IMR-90 (cell line): ENCODE results near the gene PUDP. TPM values are rescaled to one million over a fixed set of nuclear protein-coding genes. Genes with fewer than 3 reads are reported as not detected.

Experiments
- ATAC-seq: fragments of 200-7000 bp; cut with Tn5 transposase; 2 replicates; pipeline ENCODE4 v1.9.1; 2020; ENCODE audit warnings: low read depth, mild to moderate bottlenecking, moderate library complexity
- BruUV-seq: library from RNA; stranded (reverse); fragments of 400-500 nt; replicated peaks from 2 replicates; lab custom pipeline; 2021; lab: Mats Ljungman, UMichigan
- CTCF ChIA-PET: fragments of 300-600 bp; formaldehyde crosslinking; extraction: SDS; loops from one replicate; lab custom pipeline; 2021; ENCODE audit warnings: antibody characterized with exemption; lab: Yijun Ruan, JAX
- POLR2A ChIA-PET: fragments of 300-600 bp; sonication (Branson Sonifier 250); formaldehyde crosslinking; loops from one replicate; lab custom pipeline; 2022; ENCODE audit warnings: antibody characterized with exemption; ENCODE audit not compliant: unreplicated experiment; lab: Charles Lee
- DNase-seq: peaks from one replicate; pipeline ENCODE4 v3.0.0; 2013
- H2AFZ ChIP-seq: replicated peaks from 2 replicates; pipeline ENCODE3; 2013; ENCODE audit warnings: low read length, mild to moderate bottlenecking; ENCODE audit not compliant: poor library complexity
- H2AK5ac ChIP-seq: 2 replicates; pipeline ENCODE4 v1.6.1; 2013; ENCODE audit warnings: low read depth, low read length, inconsistent platforms
- H2AK9ac ChIP-seq: replicated peaks from 2 replicates; pipeline ENCODE3; 2013; ENCODE audit warnings: mild to moderate bottlenecking, low read depth, low read length, moderate library complexity; ENCODE audit not compliant: poor library complexity
- H2BK120ac ChIP-seq: 2 replicates; pipeline ENCODE4 v1.6.1; 2013; ENCODE audit warnings: low read depth, low read length, inconsistent platforms
- H2BK15ac ChIP-seq: 3 replicates; pipeline ENCODE4 v1.6.1; 2013; ENCODE audit warnings: low read depth, low read length, inconsistent platforms
- H2BK20ac ChIP-seq: 2 replicates; pipeline ENCODE4 v1.6.1; 2013; ENCODE audit warnings: low read depth, mild to moderate bottlenecking, inconsistent platforms, low read length, moderate library complexity
- H2BK5ac ChIP-seq: 2 replicates; pipeline ENCODE4 v1.6.1; 2013; ENCODE audit warnings: mild to moderate bottlenecking, low read depth, low read length, inconsistent platforms; ENCODE audit not compliant: poor library complexity, severe bottlenecking
- H3K14ac ChIP-seq: replicated peaks from 2 replicates; pipeline ENCODE4 v1.6.1; 2013; ENCODE audit warnings: low read depth, low read length, inconsistent platforms
- H3K18ac ChIP-seq: 2 replicates; pipeline ENCODE4 v1.6.1; 2013; ENCODE audit warnings: low read depth, low read length, control low read depth
- H3K23ac ChIP-seq: 2 replicates; pipeline ENCODE4 v1.6.1; 2013; ENCODE audit warnings: low read depth, low read length, inconsistent platforms
- H3K27ac ChIP-seq: 2 replicates; pipeline ENCODE4 v1.5.1; 2013; ENCODE audit warnings: mild to moderate bottlenecking, control low read depth, low read length; ENCODE audit not compliant: insufficient read depth
- H3K27me3 ChIP-seq: 2 replicates; pipeline ENCODE4 v1.6.1; 2013; ENCODE audit warnings: low read length; ENCODE audit not compliant: control insufficient read depth, insufficient read depth
- H3K36me3 ChIP-seq: 2 replicates; pipeline ENCODE4 v1.6.1; 2013; ENCODE audit warnings: low read length, mixed read lengths; ENCODE audit not compliant: control insufficient read depth, insufficient read depth
- H3K4ac ChIP-seq: 2 replicates; pipeline ENCODE4 v1.6.1; 2013; ENCODE audit warnings: low read depth, low read length, inconsistent platforms
- H3K4me1 ChIP-seq: 2 replicates; pipeline ENCODE4 v1.6.1; 2013; ENCODE audit warnings: low read length, mixed read lengths; ENCODE audit not compliant: control insufficient read depth, insufficient read depth
- H3K4me2 ChIP-seq: 2 replicates; pipeline ENCODE4 v1.6.1; 2013; ENCODE audit warnings: low read depth, mild to moderate bottlenecking, control low read depth, low read length, moderate library complexity
- H3K4me3 ChIP-seq: 2 replicates; pipeline ENCODE4 v1.5.1; 2013; ENCODE audit warnings: low read depth, mild to moderate bottlenecking, control low read depth, low read length, moderate library complexity; ENCODE audit not compliant: insufficient read depth
- H3K56ac ChIP-seq: 2 replicates; pipeline ENCODE4 v1.6.1; 2013; ENCODE audit warnings: low read length, inconsistent platforms; ENCODE audit not compliant: insufficient read depth; ENCODE audit errors: extremely low read depth
- H3K79me1 ChIP-seq, 2 experiments: 2 replicates each; pipeline ENCODE4 v1.6.1; 2013; ENCODE audit warnings: low read length in 2 of 2, inconsistent platforms in 1 of 2, low read depth in 1 of 2
- H3K9ac ChIP-seq: 2 replicates; pipeline ENCODE4 v1.6.1; 2013; ENCODE audit warnings: low read depth, low read length, control low read depth
- H3K9me1 ChIP-seq: 2 replicates; pipeline ENCODE4 v1.6.1; 2013; ENCODE audit warnings: low read length, inconsistent platforms; ENCODE audit not compliant: insufficient read depth
- H3K9me3 ChIP-seq: 2 replicates; pipeline ENCODE4 v1.6.1; 2013; ENCODE audit warnings: low read length; ENCODE audit not compliant: control insufficient read depth, insufficient read depth
- H4K20me1 ChIP-seq: 2 replicates; pipeline ENCODE4 v1.6.1; 2013; ENCODE audit warnings: low read length, inconsistent platforms; ENCODE audit not compliant: insufficient read depth
- H4K5ac ChIP-seq: 2 replicates; pipeline ENCODE4 v1.6.1; 2013; ENCODE audit warnings: mild to moderate bottlenecking, low read depth, low read length, control low read depth
- H4K8ac ChIP-seq, 2 experiments: 2 replicates each; pipeline ENCODE4 v1.6.1; 2013; ENCODE audit warnings: low read depth in 2 of 2, low read length in 2 of 2, control low read depth in 1 of 2, inconsistent platforms in 1 of 2
- H4K91ac ChIP-seq: 2 replicates; pipeline ENCODE4 v1.6.1; 2013; ENCODE audit warnings: low read depth, low read length, inconsistent platforms; ENCODE audit not compliant: insufficient read depth
- BHLHE40 ChIP-seq: fragments of 150-350 bp; IDR thresholded peaks from 2 replicates; pipeline ENCODE4 v1.6.1; 2016; ENCODE audit warnings: mild to moderate bottlenecking, low read depth, low read length
- CEBPB ChIP-seq: IDR thresholded peaks from 2 replicates; pipeline ENCODE4 v1.6.1; 2012; ENCODE audit warnings: low read depth, low read length, improper control_type of control experiment
- FOS ChIP-seq: fragments of 150-350 bp; IDR thresholded peaks from 2 replicates; pipeline ENCODE4 v1.6.1; 2016; ENCODE audit warnings: low read depth, low read length
- MAZ ChIP-seq: IDR thresholded peaks from 2 replicates; pipeline ENCODE4 v1.6.1; 2012; ENCODE audit warnings: low read depth, mild to moderate bottlenecking, low read length, improper control_type of control experiment, moderate library complexity, borderline replicate concordance
- NFE2L2 ChIP-seq: fragments of 150-350 bp; IDR thresholded peaks from 2 replicates; pipeline ENCODE4 v1.6.1; 2016; ENCODE audit warnings: low read depth, mild to moderate bottlenecking, low read length
- POLR2A ChIP-seq: IDR thresholded peaks from 2 replicates; pipeline ENCODE4 v1.6.1; 2012; ENCODE audit warnings: mild to moderate bottlenecking, low read depth, low read length
- RAD21 ChIP-seq: IDR thresholded peaks from 2 replicates; pipeline ENCODE4 v1.6.1; 2012; ENCODE audit warnings: low read length, improper control_type of control experiment
- RCOR1 ChIP-seq: IDR thresholded peaks from 2 replicates; pipeline ENCODE4 v1.6.1; 2012; ENCODE audit warnings: mild to moderate bottlenecking, low read length, improper control_type of control experiment; ENCODE audit not compliant: insufficient replicate concordance
- RFX5 ChIP-seq: IDR thresholded peaks from 2 replicates; pipeline ENCODE4 v1.8.0; 2012; ENCODE audit warnings: low read depth, mild to moderate bottlenecking, low read length, moderate library complexity
- WGBS, 2 experiments: methylation state at CpG; one replicate each; pipeline versions ENCODE4 v1.1.5 to v1.1.7; 2013; ENCODE audit warnings: missing lambda C conversion rate in 2 of 2; ENCODE audit not compliant: insufficient read length in 1 of 2; ENCODE audit errors: extremely low coverage in 2 of 2; 5-methylcytosine and 5-hydroxymethylcytosine counted together
- dilution Hi-C: fragments of 300-500 bp; cut with HindIII; formaldehyde crosslinking; loops from one replicate; pipeline ENCODE4 v1.14.3; 2018; ENCODE audit warnings: low sequenced_read_pairs; ENCODE audit not compliant: unreplicated experiment
- in situ Hi-C: fragments of 300-500 bp; cut with MboI; formaldehyde crosslinking; loops from 3 replicates; pipeline ENCODE4 v1.14.3; 2019; ENCODE audit warnings: low sequenced_read_pairs, inconsistent platforms, mixed read lengths
- intact Hi-C: fragments of 100-400 bp; cut with micrococcal nuclease; formaldehyde crosslinking; loops from 2 replicates; pipeline ENCODE4 v1.10.0; 2022
- polyA plus RNA-seq, 3 experiments: library from polyadenylated mRNA; depleted of rRNA; stranded (reverse); fragments of >200 nt; gene quantifications; 2 replicates each; pipeline ENCODE4 v1.2.3, GENCODE V29; 2012; ENCODE audit warnings: low replicate concordance in 1 of 3
- total RNA-seq: library from RNA; depleted of rRNA; stranded (reverse); fragments of >200 nt; gene quantifications from 2 replicates; pipeline ENCODE4 v1.2.3, GENCODE V29; 2012

The PUDP gene
- total and polyA plus RNA-seq, 2 of the 4 experiments (the other 2 are of a cell fraction) = 22.2 to 28.6 TPM

GRCh38 chrX:7154041-7154597, 6.2 kb upstream of the PUDP start:
- Histone ChIP-seq H2BK15ac (no peak overlapping the region), H2AK5ac (no peak overlapping the region), H2AFZ (no peak overlapping the region), H3K4me3 (no peak overlapping the region), H3K9me1 (no peaks in the 10 kb centered on the region), H4K20me1 (no peaks in the 10 kb centered on the region), H3K4ac (no peak overlapping the region), H3K27me3 (peaks cover 6% of the 10 kb centered on the region; the same call in 1 of the 2 replicates), H2AK9ac (no peak overlapping the region), H3K36me3 (no peaks in the 10 kb centered on the region), H4K8ac (no peak overlapping the region), H4K91ac (no peak overlapping the region), H2BK120ac (no peak overlapping the region), H2BK5ac (no peak overlapping the region), H3K14ac (no peak overlapping the region), H3K27ac (no peak overlapping the region), H4K5ac (no peak overlapping the region), H3K56ac (no peak overlapping the region), H3K23ac (no peak overlapping the region), H3K79me1 (no peaks in the 10 kb centered on the region), H3K4me2 (no peak overlapping the region), H3K9ac (no peak overlapping the region), H3K4me1 (no peaks in the 10 kb centered on the region; the same call in 1 of the 2 replicates), H3K9me3 (no peaks in the 10 kb centered on the region), H3K18ac (no peak overlapping the region), H2BK20ac (no peak overlapping the region)
- no TSS peak for BruUV-seq
- ChIA-PET POLR2A (no interaction called here), CTCF (no interaction called here)
- WGBS, 2 experiments = 57% methylated on average over 1 of the region's 7 CpGs; no CpG with 5 or more reads in 1 of the 2 experiments
- dilution Hi-C loops = no loop called here
- intact Hi-C loops = no loop called here
- in situ Hi-C loops = no loop called here
- no peak for ATAC-seq
- no peak for TF ChIP-seq FOS
- no peak for TF ChIP-seq RCOR1
- TF ChIP-seq CEBPB = no peak
- no peak for TF ChIP-seq NFE2L2
- no peak for TF ChIP-seq MAZ
- no peak for TF ChIP-seq POLR2A
- no peak for TF ChIP-seq RAD21
- TF ChIP-seq BHLHE40 = no peak
- no peak for TF ChIP-seq RFX5
- DNase-seq = no peak
